NT2/D1 (cell line): ENCODE results near the gene CYP27C1.

Experiments
- YY1 ChIP-seq: IDR thresholded peaks from 2 replicates; pipeline ENCODE4 v1.6.1; 2011; ENCODE audit not compliant: insufficient read length, insufficient read depth
- ZNF274 ChIP-seq: IDR thresholded peaks from 2 replicates; pipeline ENCODE4 v1.6.1; 2011; ENCODE audit warnings: mild to moderate bottlenecking, low read depth, low read length

GRCh38 chr2:127149384-127149783 is 70.7 kb downstream of the CYP27C1 start:
- TF ChIP-seq ZNF274 (no peak), YY1 (no peak)
